Common myeloid progenitor, CD34-positive (primary cell): ENCODE results near the gene TEX38.

ENCODE experiments used
- CTCF ChIA-PET: fragments of 350-600 bp; sonication (Branson Sonifier 250); formaldehyde crosslinking; loops from one replicate; lab custom pipeline; 2021; ENCODE audit warnings: antibody characterized with exemption; lab: Charles Lee
- POLR2A ChIA-PET: fragments of 350-600 bp; sonication (Branson Sonifier 250); formaldehyde crosslinking; loops from one replicate; lab custom pipeline; 2021; ENCODE audit warnings: antibody characterized with exemption; lab: Charles Lee
- DNase-seq, 3 donors: peaks; one replicate each; pipeline versions ENCODE4 v3.0.0 to v3.0.0-alpha.2; 2013
- H3K27ac ChIP-seq, 2 experiments: 1 replicate in 1 of 2; 2 replicates in 1 of 2; pipeline ENCODE4 v1.7.0; 2013; ENCODE audit warnings: inconsistent platforms in 2 of 2, low read length in 2 of 2, mild to moderate bottlenecking in 2 of 2, low read depth in 1 of 2, moderate library complexity in 1 of 2; ENCODE audit not compliant: severe bottlenecking in 2 of 2, insufficient read depth in 1 of 2, poor library complexity in 1 of 2
- H3K27me3 ChIP-seq, 5 experiments: replicated peaks in 2 of 5; 1 replicate in 3 of 5; 2 replicates in 2 of 5; pipeline versions ENCODE4 v1.6.1 to v1.7.0; 2013; ENCODE audit warnings: low read length in 4 of 5, mild to moderate bottlenecking in 2 of 5, moderate library complexity in 2 of 5, inconsistent platforms in 1 of 5; ENCODE audit not compliant: insufficient read depth in 5 of 5, control insufficient read depth in 4 of 5
- H3K36me3 ChIP-seq, 4 experiments: 1 replicate in 2 of 4; 2 replicates in 2 of 4; pipeline versions ENCODE4 v1.6.1 to v1.7.0; 2013; ENCODE audit warnings: low read length in 3 of 4, control low read depth in 1 of 4, mild to moderate bottlenecking in 1 of 4; ENCODE audit not compliant: control insufficient read depth in 4 of 4, insufficient read depth in 4 of 4
- H3K4me1 ChIP-seq, 4 experiments: 1 replicate in 3 of 4; 2 replicates in 1 of 4; pipeline versions ENCODE4 v1.6.1 to v1.7.1; 2013; ENCODE audit warnings: low read length in 3 of 4, mild to moderate bottlenecking in 3 of 4, control low read depth in 1 of 4, inconsistent platforms in 1 of 4, moderate library complexity in 1 of 4; ENCODE audit not compliant: control insufficient read depth in 4 of 4, insufficient read depth in 4 of 4; ENCODE audit errors: control extremely low read depth in 1 of 4
- H3K4me3 ChIP-seq, 7 experiments: 1 replicate in 4 of 7; 2 replicates in 3 of 7; pipeline versions ENCODE4 v1.5.1 to v1.7.0; 2013; ENCODE audit warnings: mild to moderate bottlenecking in 7 of 7, low read length in 6 of 7, moderate library complexity in 6 of 7, inconsistent platforms in 2 of 7, low read depth in 2 of 7, control low read depth in 1 of 7; ENCODE audit not compliant: insufficient read depth in 4 of 7, control insufficient read depth in 1 of 7; ENCODE audit errors: extremely low read depth in 1 of 7
- H3K9me3 ChIP-seq, 5 experiments: 1 replicate in 4 of 5; 2 replicates in 1 of 5; pipeline versions ENCODE4 v1.6.1 to v1.7.1; 2013; ENCODE audit warnings: low read length in 4 of 5, mild to moderate bottlenecking in 2 of 5, inconsistent platforms in 1 of 5, low read depth in 1 of 5, moderate library complexity in 1 of 5; ENCODE audit not compliant: control insufficient read depth in 4 of 5, insufficient read depth in 2 of 5; ENCODE audit errors: control extremely low read depth in 1 of 5
- WGBS: methylation state at CpG from one replicate; pipeline ENCODE4 v1.1.5; 2013; ENCODE audit not compliant: insufficient coverage; 5-methylcytosine and 5-hydroxymethylcytosine counted together

The TEX38 gene

DNA sequence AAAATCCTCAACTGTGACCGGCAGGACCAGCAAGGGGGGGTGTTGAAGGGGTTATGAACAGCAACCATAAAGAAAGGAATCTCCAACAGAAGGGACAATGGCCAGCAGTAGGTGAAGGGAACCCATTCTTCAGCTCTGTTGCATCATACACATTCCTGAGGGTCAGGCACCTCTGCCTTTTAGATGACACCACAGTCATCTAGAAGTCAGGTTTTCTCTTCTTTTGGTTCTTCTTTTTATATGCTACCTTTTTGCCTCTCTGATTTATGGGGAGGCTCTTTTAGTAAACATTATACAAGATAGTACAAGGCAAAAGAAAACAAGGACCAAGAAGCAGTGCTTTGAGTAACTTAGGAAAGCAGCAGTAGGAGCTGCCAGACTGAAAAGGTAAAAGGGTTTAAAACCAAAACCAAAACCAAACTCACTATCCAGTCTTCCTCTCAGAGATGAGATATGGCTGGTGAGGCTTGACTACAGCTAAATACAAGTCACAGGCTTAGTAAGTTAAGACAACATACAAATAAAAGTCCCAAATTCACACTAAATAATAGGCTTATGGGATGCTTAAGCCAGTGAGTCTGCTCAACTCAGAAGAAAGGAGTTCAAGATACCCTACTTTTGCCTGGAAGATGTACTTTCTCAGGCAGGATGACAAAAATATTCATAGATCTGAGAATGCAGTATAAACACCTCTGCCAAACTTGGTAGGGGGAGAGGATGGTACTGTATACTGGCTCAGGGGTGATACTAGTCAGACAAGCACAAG is 4.1 kb downstream of the TEX38 start:
- WGBS, result no CpG with 5 or more reads among the region's 1 CpG
- ChIA-PET CTCF (interaction anchor here (1.6 to 2.3 kb wide), 2 partner anchors 11 to 12 kb away, joined by 7 read pairs; no protein-coding TSS in a partner anchor), POLR2A (interaction anchor here (0.5 kb wide), 1 partner anchor 70 kb away, joined by 4 read pairs; no protein-coding TSS in a partner anchor)
- peaks cover 16 to 63% (median 26%) of the 10 kb centered on the region in 4 experiments for H3K36me3 ChIP-seq
- peaks cover 0 to 6% (median 0%) of the 10 kb centered on the region in 4 experiments for H3K4me1 ChIP-seq
- H3K27me3 ChIP-seq, result no peaks in the 10 kb centered on the region
- peak overlapping the region in 1 of 2 experiments; percentile 62 for H3K27ac ChIP-seq
- H3K9me3 ChIP-seq, result no peaks in the 10 kb centered on the region
- peak in 2 of 3 donors; percentile 41 to 44 for DNase-seq
- H3K4me3 ChIP-seq, result peak overlapping the region in 2 of 7 experiments; percentile 39 to 48

DNA sequence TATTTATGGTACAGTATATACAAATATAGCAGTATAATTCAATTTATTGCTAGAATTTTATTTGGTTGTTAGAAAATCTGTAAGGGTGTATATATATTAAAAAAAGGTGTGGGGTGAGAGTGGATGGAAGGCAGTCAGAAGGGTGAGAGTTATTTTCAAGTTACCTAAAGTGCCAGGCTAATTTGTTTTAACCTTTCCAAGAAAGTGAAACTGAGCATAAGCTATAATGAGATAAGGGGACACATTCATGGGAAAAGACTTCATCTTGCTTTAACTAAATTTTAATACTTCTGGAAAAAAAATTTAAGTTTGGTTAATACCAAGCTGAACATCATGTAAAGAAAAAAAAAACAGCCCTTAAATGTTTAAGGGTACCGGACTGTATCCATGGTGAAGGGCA is 4.9 kb downstream of the TEX38 start:
- H3K27me3 ChIP-seq, result no peaks in the 10 kb centered on the region
- 67% methylated on average over 1 of the region's 1 CpG for WGBS
- no peak for DNase-seq
- no peak overlapping the region for H3K4me3 ChIP-seq
- ChIA-PET CTCF (interaction anchor here (1.4 to 3.1 kb wide), 3 partner anchors 9 to 14 kb away, joined by 3 to 13 read pairs (median 7); partner anchors contain the start of gene ATPAF1), POLR2A (interaction anchor here (0.6 kb wide), 1 partner anchor 58 kb away, joined by 4 read pairs; no protein-coding TSS in a partner anchor)
- H3K27ac ChIP-seq, result peak overlapping the region in 1 of 2 experiments; percentile 62
- no peaks in the 10 kb centered on the region for H3K9me3 ChIP-seq
- peaks cover 0 to 6% (median 0%) of the 10 kb centered on the region in 4 experiments for H3K4me1 ChIP-seq
- peaks cover 16 to 71% (median 28%) of the 10 kb centered on the region in 4 experiments for H3K36me3 ChIP-seq

DNA sequence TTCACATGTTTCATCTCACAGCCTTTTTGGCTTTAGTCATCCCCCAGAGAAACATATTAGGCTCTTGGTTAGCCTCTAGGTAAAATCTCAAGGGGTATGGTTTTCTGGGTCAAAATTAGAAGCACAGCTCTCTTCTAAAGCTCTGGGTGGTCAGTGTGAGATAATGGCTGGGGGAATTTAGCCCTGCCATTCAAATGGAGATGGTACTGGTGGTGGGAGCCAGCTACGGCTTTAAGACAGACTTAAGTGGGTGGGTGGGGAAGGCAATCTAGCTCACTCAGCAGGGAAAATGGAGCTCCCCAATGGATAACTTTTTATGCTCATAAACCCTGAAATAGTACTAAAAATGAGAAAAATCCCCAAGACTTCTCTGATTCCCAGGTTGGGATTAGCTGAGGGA is 5.7 kb downstream of the TEX38 start:
- CTCF ChIA-PET, result interaction anchor here (0.8 to 3.1 kb wide), 5 partner anchors 9 to 54 kb away, joined by 3 to 13 read pairs (median 3); partner anchors contain the start of gene ATPAF1
- H3K27me3 ChIP-seq, result no peaks in the 10 kb centered on the region
- DNase-seq, result no peak
- no peak overlapping the region for H3K4me3 ChIP-seq
- peaks cover 0 to 6% (median 0%) of the 10 kb centered on the region in 4 experiments for H3K4me1 ChIP-seq
- POLR2A ChIA-PET, result interaction anchor here (0.6 kb wide), 1 partner anchor 83 kb away, joined by 4 read pairs; no protein-coding TSS in a partner anchor
- H3K27ac ChIP-seq, result no peak overlapping the region
- H3K9me3 ChIP-seq, result no peaks in the 10 kb centered on the region
- 80% methylated on average over 1 of the region's 1 CpG for WGBS
- H3K36me3 ChIP-seq, result peaks cover 20 to 79% (median 34%) of the 10 kb centered on the region in 4 experiments

DNA sequence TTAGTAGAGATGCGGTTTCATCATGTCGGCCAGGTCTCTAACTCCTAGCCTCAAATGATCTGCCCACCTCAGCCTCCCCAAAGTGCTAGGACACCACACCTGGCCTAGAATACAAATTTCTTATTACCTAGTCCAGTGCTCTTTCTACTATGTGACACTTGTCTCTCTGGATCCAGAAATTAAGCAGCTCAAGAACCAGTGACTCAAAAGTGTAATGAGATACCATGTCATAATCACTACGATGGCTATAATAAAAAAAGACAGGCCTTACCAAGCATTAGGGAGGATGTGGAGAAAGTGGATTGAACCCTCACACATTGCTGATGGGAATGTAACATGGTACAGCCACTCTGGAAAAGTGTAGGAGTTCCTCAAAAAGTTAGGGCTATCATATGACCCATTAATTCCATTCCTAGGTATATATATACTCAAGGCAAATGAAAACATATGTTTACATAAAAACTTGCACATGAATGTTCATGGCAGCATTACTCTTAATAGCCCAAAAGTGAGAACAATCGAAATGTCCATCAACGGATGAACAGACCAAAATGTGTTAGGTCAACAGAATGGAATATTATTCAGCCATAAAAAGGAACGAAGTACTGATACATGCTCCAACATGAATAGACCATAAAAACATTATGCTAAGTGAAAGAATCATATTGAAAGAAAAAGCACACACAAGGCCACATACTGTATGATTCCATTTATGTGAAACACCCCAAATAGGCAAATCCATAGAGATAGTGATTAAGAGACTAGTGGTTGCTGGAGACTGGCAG is 8.3 kb downstream of the TEX38 start:
- WGBS, result 100% methylated on average over 1 of the region's 6 CpGs
- no peak for DNase-seq
- Histone ChIP-seq H3K4me3 (no peak overlapping the region), H3K36me3 (peaks cover 33 to 85% (median 50%) of the 10 kb centered on the region in 4 experiments), H3K4me1 (peaks cover 0 to 6% (median 0%) of the 10 kb centered on the region in 4 experiments), H3K9me3 (no peaks in the 10 kb centered on the region), H3K27me3 (no peaks in the 10 kb centered on the region), H3K27ac (no peak overlapping the region)
- ChIA-PET POLR2A (no interaction called here), CTCF (no interaction called here)

DNA sequence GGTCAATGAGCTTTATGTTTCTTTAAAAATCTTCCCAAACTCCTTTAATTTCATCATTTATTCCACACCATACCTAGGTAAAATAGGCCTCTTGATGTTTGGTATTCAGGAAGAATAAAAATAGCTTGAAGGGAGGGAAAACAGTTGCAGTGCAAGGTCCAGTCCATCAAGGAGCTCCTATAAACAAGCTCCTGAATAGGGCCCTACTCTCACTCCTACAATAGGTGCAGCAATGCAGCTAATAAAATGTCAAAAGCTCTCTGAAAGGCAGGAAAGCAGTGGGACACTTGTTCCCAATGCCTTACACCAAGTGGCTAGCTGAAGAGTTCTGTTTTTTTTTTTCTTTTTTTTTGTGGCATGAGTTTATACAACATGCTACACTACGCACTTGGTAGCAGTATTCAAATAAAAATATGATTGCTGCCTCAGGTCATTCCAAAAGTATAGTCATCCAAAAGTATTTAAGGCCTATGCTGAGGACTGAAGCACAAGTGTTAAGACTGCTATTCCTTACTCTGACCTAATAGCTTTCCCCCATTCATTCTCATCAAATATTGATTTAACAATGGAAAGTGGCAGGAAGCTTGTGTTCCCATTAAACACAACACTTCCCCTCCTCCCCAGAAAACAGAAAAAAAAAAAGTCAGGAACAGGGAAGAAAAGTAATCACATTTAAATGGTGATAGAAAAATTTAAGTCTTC is 9.8 kb downstream of the TEX38 start:
- ChIA-PET POLR2A (interaction anchor here (0.7 kb wide), 2 partner anchors 14 to 27 kb away, joined by 3 to 6 read pairs; no protein-coding TSS in a partner anchor), CTCF (interaction anchor here (0.6 kb wide), 1 partner anchor 280 kb away, joined by 3 read pairs; no protein-coding TSS in a partner anchor)
- H3K36me3 ChIP-seq, result peaks cover 30 to 89% (median 50%) of the 10 kb centered on the region in 4 experiments
- no peak overlapping the region for H3K4me3 ChIP-seq
- no peak overlapping the region for H3K27ac ChIP-seq
- H3K9me3 ChIP-seq, result no peaks in the 10 kb centered on the region
- no peak for DNase-seq
- peaks cover 0 to 9% (median under 1%) of the 10 kb centered on the region in 4 experiments for H3K4me1 ChIP-seq
- H3K27me3 ChIP-seq, result no peaks in the 10 kb centered on the region
- no CpG with 5 or more reads among the region's 1 CpG for WGBS

DNA sequence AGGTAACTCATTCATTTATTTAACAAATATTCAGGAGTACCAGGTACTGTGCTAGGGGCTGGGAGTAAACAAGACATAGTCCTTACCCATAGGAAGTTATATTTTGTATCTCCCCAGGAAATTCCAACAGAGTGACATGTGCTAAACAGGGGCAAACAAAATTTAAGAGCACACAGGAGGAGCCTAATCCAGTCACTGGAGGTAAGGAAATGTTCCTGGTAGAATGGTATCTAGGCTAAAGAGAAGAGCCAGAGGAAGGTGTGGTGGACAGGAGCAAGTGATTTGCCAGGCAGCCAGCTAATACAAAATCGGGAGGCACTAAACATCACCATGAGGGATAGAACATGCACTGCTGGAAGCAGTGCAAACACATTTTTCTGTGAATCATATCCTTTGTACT is 10.4 kb downstream of the TEX38 start:
- ChIA-PET POLR2A (no interaction called here), CTCF (interaction anchor here (0.6 kb wide), 1 partner anchor 280 kb away, joined by 3 read pairs; no protein-coding TSS in a partner anchor)
- no peak overlapping the region for H3K4me3 ChIP-seq
- peaks cover 30 to 91% (median 49%) of the 10 kb centered on the region in 4 experiments for H3K36me3 ChIP-seq
- WGBS, result 100% methylated on average over 1 of the region's 1 CpG
- H3K4me1 ChIP-seq, result peaks cover 0 to 15% (median 4%) of the 10 kb centered on the region in 4 experiments
- H3K27me3 ChIP-seq, result no peaks in the 10 kb centered on the region
- H3K27ac ChIP-seq, result no peak overlapping the region
- H3K9me3 ChIP-seq, result no peaks in the 10 kb centered on the region
- no peak for DNase-seq
